Keratinocyte (primary cell): ENCODE data around the gene TEAD3. TPM values are rescaled to one million over a fixed set of nuclear protein-coding genes. Genes with fewer than 3 reads are reported as not detected.

Experiments
- DNase-seq: peaks from one replicate; pipeline ENCODE4 v3.0.0-alpha.2; 2011; ENCODE audit warnings: low read depth, missing footprints, low spot score
- FAIRE-seq: peaks from 2 replicates; lab custom pipeline; 2011; peaks lifted over from hg19 to GRCh38; lab: Jason Lieb, UNC
- H2AFZ ChIP-seq: 2 replicates; pipeline ENCODE4 v1.6.0; 2012; ENCODE audit warnings: low read length, control low read depth, inconsistent platforms; ENCODE audit not compliant: control insufficient read depth
- H3K27ac ChIP-seq: 2 replicates; pipeline ENCODE4 v1.5.1; 2011; ENCODE audit warnings: low read length; ENCODE audit not compliant: control insufficient read depth, insufficient read depth
- H3K27me3 ChIP-seq: 3 replicates; pipeline ENCODE4 v1.6.0; 2011; ENCODE audit warnings: low read length; ENCODE audit not compliant: control insufficient read depth, insufficient read depth; ENCODE audit errors: extremely low read depth
- H3K36me3 ChIP-seq, 2 experiments: 2 replicates in 1 of 2; 3 replicates in 1 of 2; pipeline ENCODE4 v1.5.1; 2011; ENCODE audit warnings: low read length in 2 of 2, mild to moderate bottlenecking in 1 of 2; ENCODE audit not compliant: control insufficient read depth in 2 of 2, insufficient read depth in 2 of 2; ENCODE audit errors: extremely low read depth in 1 of 2
- H3K4me1 ChIP-seq: 3 replicates; pipeline ENCODE4 v1.5.1; 2011; ENCODE audit warnings: low read length; ENCODE audit not compliant: control insufficient read depth, insufficient read depth; ENCODE audit errors: extremely low read depth
- H3K4me2 ChIP-seq: 3 replicates; pipeline ENCODE4 v1.6.0; 2011; ENCODE audit warnings: low read depth, low read length; ENCODE audit not compliant: control insufficient read depth, insufficient read depth; ENCODE audit errors: extremely low read depth
- H3K4me3 ChIP-seq, 3 experiments: fragments of 200-600 bp in 1 of 3; sonication (generic) in 1 of 3; 2 replicates in 2 of 3; 3 replicates in 1 of 3; pipeline ENCODE4 v1.5.1; 2011 to 2016; ENCODE audit warnings: low read length in 3 of 3, mild to moderate bottlenecking in 3 of 3, control low read depth in 2 of 3, inconsistent platforms in 1 of 3, low read depth in 1 of 3, mixed read lengths in 1 of 3, mixed run types in 1 of 3, moderate library complexity in 1 of 3; ENCODE audit not compliant: control insufficient read depth in 2 of 3, insufficient read depth in 2 of 3; ENCODE audit errors: extremely low read depth in 1 of 3
- H3K79me2 ChIP-seq: 2 replicates; pipeline ENCODE4 v1.6.0; 2012; ENCODE audit warnings: low read length; ENCODE audit not compliant: control insufficient read depth, insufficient read depth
- H3K9ac ChIP-seq: 3 replicates; pipeline ENCODE4 v1.6.0; 2011; ENCODE audit warnings: low read length; ENCODE audit not compliant: control insufficient read depth, insufficient read depth; ENCODE audit errors: extremely low read depth
- H3K9me1 ChIP-seq: 3 replicates; pipeline ENCODE4 v1.6.0; 2011; ENCODE audit warnings: low read length; ENCODE audit not compliant: control insufficient read depth, insufficient read depth; ENCODE audit errors: extremely low read depth
- H3K9me3 ChIP-seq: 2 replicates; pipeline ENCODE4 v1.5.1; 2012; ENCODE audit warnings: low read depth, low read length; ENCODE audit not compliant: control insufficient read depth
- H4K20me1 ChIP-seq: 3 replicates; pipeline ENCODE4 v1.6.0; 2011; ENCODE audit warnings: low read length; ENCODE audit not compliant: control insufficient read depth, insufficient read depth; ENCODE audit errors: extremely low read depth
- EZH2 ChIP-seq: IDR thresholded peaks from one replicate; pipeline ENCODE4 v1.6.1; 2012; ENCODE audit warnings: inconsistent platforms, mild to moderate bottlenecking, low read length, moderate library complexity
- dilution Hi-C: fragments of 300-500 bp; cut with MboI; formaldehyde crosslinking; loops from one replicate; pipeline ENCODE4 v1.7.0; 2020; ENCODE audit warnings: low sequenced_read_pairs; ENCODE audit not compliant: extremely low pct_ligation_motif_present
- polyA plus RNA-seq, 5 experiments: library from polyadenylated mRNA; depleted of rRNA in 3 of 5; stranded (reverse) in 3 of 5; stranded (forward) in 1 of 5; unstranded in 1 of 5; fragments of >200 nt; gene quantifications; 1 replicate in 1 of 5; 2 replicates in 3 of 5; 3 replicates in 1 of 5; pipeline versions ENCODE4 v1.2.1 to v1.2.3, GENCODE V29; 2011 to 2012; ENCODE audit warnings: missing spikeins in 2 of 5, low read depth in 1 of 5, low replicate concordance in 1 of 5
- TF ChIP-seq, protein P1 (sequence below), 3 experiments: IDR thresholded peaks in 1 of 3; conservative IDR thresholded peaks in 1 of 3; optimal IDR thresholded peaks in 1 of 3; 2 replicates in 2 of 3; 3 replicates in 1 of 3; pipeline versions ENCODE3 to v1.5.1; 2011; ENCODE audit warnings: low read length in 3 of 3, mild to moderate bottlenecking in 3 of 3, moderate library complexity in 2 of 3, control low read depth in 1 of 3, inconsistent platforms in 1 of 3; ENCODE audit not compliant: insufficient read depth in 2 of 3; ENCODE audit errors: extremely low read depth in 1 of 3

Gene TEAD3
- polyA plus RNA-seq, 1 donor (not counting 4 experiments of a cell fraction or from before 2014, with no cell fraction given): 5.7 TPM

DNA sequence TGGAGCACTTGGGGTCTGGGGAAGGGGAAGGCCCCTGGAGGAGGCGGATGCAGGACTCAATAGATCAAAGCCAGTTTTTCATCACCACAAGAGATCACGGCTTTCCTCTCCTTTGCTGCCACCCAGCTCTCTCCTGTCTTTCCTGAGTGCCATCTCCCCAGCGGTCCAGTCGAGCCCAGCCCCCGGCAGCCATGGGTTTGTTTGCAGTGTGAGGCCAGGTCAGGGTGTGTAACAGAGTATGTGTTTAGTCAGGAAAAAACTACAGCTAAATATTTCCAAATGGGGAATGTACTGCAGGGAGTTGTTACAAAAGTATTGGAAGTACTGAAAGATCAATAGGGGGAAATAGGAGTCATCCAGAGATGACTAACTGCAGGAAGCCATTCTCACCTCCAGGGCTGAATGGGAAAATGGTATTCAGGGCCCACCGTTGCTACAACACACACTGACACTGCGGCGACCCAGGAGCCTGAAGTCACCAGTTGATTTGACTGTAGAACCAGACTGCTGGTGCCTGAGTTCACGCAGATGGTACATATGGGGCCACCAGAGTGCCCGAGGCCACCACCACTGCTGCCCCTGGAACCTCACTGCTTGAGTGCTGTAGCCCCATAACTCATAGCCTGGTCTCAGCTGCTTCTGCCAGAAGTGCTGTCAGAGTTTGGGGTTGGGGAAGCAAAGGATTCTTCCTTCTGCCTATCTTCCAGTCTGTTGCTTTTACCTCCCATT lies 68.3 kb downstream of the TEAD3 start:
- Histone ChIP-seq H3K9me1 (peaks cover 2% of the 10 kb centered on the region), H3K79me2 (no peaks in the 10 kb centered on the region), H3K9ac (no peak overlapping the region), H3K4me2 (no peak overlapping the region), H3K9me3 (peaks cover 15% of the 10 kb centered on the region), H3K4me1 (peaks cover 20% of the 10 kb centered on the region), H2AFZ (no peak overlapping the region), H3K27ac (no peak overlapping the region), H3K27me3 (no peaks in the 10 kb centered on the region), H3K4me3 (no peak overlapping the region), H4K20me1 (no peaks in the 10 kb centered on the region), H3K36me3 (peaks cover 24 to 26% of the 10 kb centered on the region in 2 experiments)
- dilution Hi-C loops: no loop called here
- TF ChIP-seq EZH2: no peak
- TF ChIP-seq, protein P1, sequence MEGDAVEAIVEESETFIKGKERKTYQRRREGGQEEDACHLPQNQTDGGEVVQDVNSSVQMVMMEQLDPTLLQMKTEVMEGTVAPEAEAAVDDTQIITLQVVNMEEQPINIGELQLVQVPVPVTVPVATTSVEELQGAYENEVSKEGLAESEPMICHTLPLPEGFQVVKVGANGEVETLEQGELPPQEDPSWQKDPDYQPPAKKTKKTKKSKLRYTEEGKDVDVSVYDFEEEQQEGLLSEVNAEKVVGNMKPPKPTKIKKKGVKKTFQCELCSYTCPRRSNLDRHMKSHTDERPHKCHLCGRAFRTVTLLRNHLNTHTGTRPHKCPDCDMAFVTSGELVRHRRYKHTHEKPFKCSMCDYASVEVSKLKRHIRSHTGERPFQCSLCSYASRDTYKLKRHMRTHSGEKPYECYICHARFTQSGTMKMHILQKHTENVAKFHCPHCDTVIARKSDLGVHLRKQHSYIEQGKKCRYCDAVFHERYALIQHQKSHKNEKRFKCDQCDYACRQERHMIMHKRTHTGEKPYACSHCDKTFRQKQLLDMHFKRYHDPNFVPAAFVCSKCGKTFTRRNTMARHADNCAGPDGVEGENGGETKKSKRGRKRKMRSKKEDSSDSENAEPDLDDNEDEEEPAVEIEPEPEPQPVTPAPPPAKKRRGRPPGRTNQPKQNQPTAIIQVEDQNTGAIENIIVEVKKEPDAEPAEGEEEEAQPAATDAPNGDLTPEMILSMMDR (optimal IDR thresholded peaks at IDR 0.05 in 1 of 3, IDR thresholded peaks at IDR 0.05 in 1 of 3, conservative IDR thresholded peaks at IDR 0.05 in 1 of 3; ENCODE audit: extremely low read depth in 1 of 3, insufficient read depth in 2 of 3, low read length in 3 of 3): no peak
- FAIRE-seq (no peak), DNase-seq (no peak)

- H3K4me2 ChIP-seq: no peak overlapping the region
- H2AFZ ChIP-seq: no peak overlapping the region
- H3K9me3 ChIP-seq: peaks cover 15% of the 10 kb centered on the region
- H3K79me2 ChIP-seq: no peaks in the 10 kb centered on the region
- H4K20me1 ChIP-seq: no peaks in the 10 kb centered on the region
- no peak for DNase-seq
- no peak overlapping the region for H3K4me3 ChIP-seq
- H3K9me1 ChIP-seq: peaks cover 2% of the 10 kb centered on the region
- no peaks in the 10 kb centered on the region for H3K27me3 ChIP-seq
- H3K9ac ChIP-seq: no peak overlapping the region
- peaks cover 20% of the 10 kb centered on the region for H3K4me1 ChIP-seq
- TF ChIP-seq EZH2: no peak
- TF ChIP-seq, protein P1 (optimal IDR thresholded peaks at IDR 0.05 in 1 of 3, IDR thresholded peaks at IDR 0.05 in 1 of 3, conservative IDR thresholded peaks at IDR 0.05 in 1 of 3; ENCODE audit: extremely low read depth in 1 of 3, insufficient read depth in 2 of 3, low read length in 3 of 3): no peak
- no peak overlapping the region for H3K27ac ChIP-seq
- no peak for FAIRE-seq
- peaks cover 24 to 28% of the 10 kb centered on the region in 2 experiments for H3K36me3 ChIP-seq
- dilution Hi-C loops: no loop called here
These were observed 69.0 kb downstream of the TEAD3 start for GRCh38 chr6:35427851-35428321.
